Hippocampal formation (tissue), 2 donors: ENCODE measurements around the gene PRDM11.

Experiments
- DNase-seq, 2 donors: peaks; one replicate each; lab custom pipeline; 2025; lab: John Stamatoyannopoulos, UW

Gene PRDM11

GRCh38 chr11:45263773-45264172 lies 117.3 kb downstream of the PRDM11 start:
- no peak for DNase-seq

- DNase-seq, result no peak
Observed at GRCh38 chr11:45264839-45265515, 118.5 kb downstream of the PRDM11 start.

- no peak for DNase-seq
Observed at GRCh38 chr11:45265969-45266675, 119.7 kb downstream of the PRDM11 start.

GRCh38 chr11:45266676-45267020 lies 120.2 kb downstream of the PRDM11 start:
- DNase-seq, result no peak

- DNase-seq, result no peak
Observed at GRCh38 chr11:45267052-45267451, 120.6 kb downstream of the PRDM11 start.

- DNase-seq, result no peak
Observed at GRCh38 chr11:45267652-45268299, 121.3 kb downstream of the PRDM11 start.

GRCh38 chr11:45269678-45270077 lies 123.2 kb downstream of the PRDM11 start:
- DNase-seq, result no peak

GRCh38 chr11:45270946-45271716 lies 124.7 kb downstream of the PRDM11 start:
- DNase-seq, result no peak

GRCh38 chr11:45272701-45273100 lies 126.3 kb downstream of the PRDM11 start:
- no peak for DNase-seq

GRCh38 chr11:45273509-45273908 lies 127.1 kb downstream of the PRDM11 start:
- no peak for DNase-seq

GRCh38 chr11:45274206-45274605 lies 127.8 kb downstream of the PRDM11 start:
- DNase-seq, result no peak

- no peak for DNase-seq
Observed at GRCh38 chr11:45275828-45276227, 129.4 kb downstream of the PRDM11 start.

- DNase-seq, result peak in 1 of 2 donors; percentile 41
Observed at GRCh38 chr11:45278714-45279113, 132.3 kb downstream of the PRDM11 start.

- no peak for DNase-seq
Observed at GRCh38 chr11:45279645-45280044, 133.2 kb downstream of the PRDM11 start.

- DNase-seq, result no peak
Observed at GRCh38 chr11:45280449-45280848, 134.0 kb downstream of the PRDM11 start.

- DNase-seq, result no peak
Observed at GRCh38 chr11:45282081-45282480, 135.6 kb downstream of the PRDM11 start.
